Peyer's patch (tissue), 4 donors: Measurements from ENCODE around the gene ERC1. TPM values are rescaled to one million over a fixed set of nuclear protein-coding genes. Genes with fewer than 3 reads are reported as not detected.

Experiments
- DNase-seq, 3 donors: peaks; one replicate each; pipeline ENCODE4 v3.0.0-alpha.2; 2017 to 2019
- H3K27ac ChIP-seq, 4 donors: fragments of 200-600 bp; sonication (generic); one replicate each; pipeline ENCODE4 v1.5.1; 2016 to 2019
- H3K27me3 ChIP-seq, 2 donors: fragments of 200-600 bp; sonication (generic); one replicate each; pipeline ENCODE4 v1.5.1; 2019
- H3K36me3 ChIP-seq, 3 donors: fragments of 200-600 bp; sonication (generic); one replicate each; pipeline ENCODE4 v1.5.1; 2016 to 2019
- H3K4me1 ChIP-seq, 4 donors: fragments of 200-600 bp; sonication (generic); one replicate each; pipeline ENCODE4 v1.5.1; 2016 to 2019
- H3K4me3 ChIP-seq, 4 donors: fragments of 200-600 bp; sonication (generic); 1 replicate in 3 of 4; 2 replicates in 1 of 4; pipeline ENCODE4 v1.5.1; 2016 to 2019; ENCODE audit warnings: mild to moderate bottlenecking in 1 of 4
- H3K9me3 ChIP-seq, 4 donors: fragments of 200-600 bp; sonication (generic); one replicate each; pipeline ENCODE4 v1.5.1; 2016 to 2019; ENCODE audit warnings: mild to moderate bottlenecking in 1 of 4
- CTCF ChIP-seq, 6 experiments: fragments of 450-650 bp in 4 of 6; fragments of 200-600 bp in 2 of 6; sonication (generic) in 1 of 6; IDR thresholded peaks; one replicate each; pipeline ENCODE4 v1.5.1; 2017 to 2019; ENCODE audit warnings: antibody characterized with exemption in 6 of 6, mild to moderate bottlenecking in 3 of 6, moderate library complexity in 1 of 6
- POLR2A ChIP-seq, 2 donors: fragments of 450-650 bp; IDR thresholded peaks; one replicate each; pipeline ENCODE4 v1.5.1; 2017; ENCODE audit warnings: antibody characterized with exemption in 2 of 2, mild to moderate bottlenecking in 2 of 2, moderate library complexity in 2 of 2
- total RNA-seq, 4 donors: library from RNA; depleted of rRNA; stranded (reverse); fragments of >200 nt; gene quantifications; one replicate each; pipeline ENCODE4 v1.1.0, GENCODE V29; 2016

The ERC1 gene
- total RNA-seq, 4 donors from 2014 or later = 26.5 to 184 (median 31.7) TPM

- no peak for TF ChIP-seq POLR2A (IDR thresholded peaks at IDR 0.05)
- no peak for TF ChIP-seq CTCF (IDR thresholded peaks at IDR 0.05)
- no peaks in the 10 kb centered on the region for H3K4me1 ChIP-seq
- no peak overlapping the region for H3K27ac ChIP-seq
- no peak for DNase-seq
- H3K36me3 ChIP-seq = no peaks in the 10 kb centered on the region
- H3K9me3 ChIP-seq = no peaks in the 10 kb centered on the region
- no peaks in the 10 kb centered on the region for H3K27me3 ChIP-seq
- no peak overlapping the region for H3K4me3 ChIP-seq
Observed at GRCh38 chr12:1445807-1446206, 454.8 kb downstream of the ERC1 start.

GRCh38 chr12:1448336-1448735 is 457.3 kb downstream of the ERC1 start:
- no peak overlapping the region for H3K4me3 ChIP-seq
- no peaks in the 10 kb centered on the region for H3K4me1 ChIP-seq
- no peak for DNase-seq
- no peak for TF ChIP-seq POLR2A (IDR thresholded peaks at IDR 0.05)
- TF ChIP-seq CTCF (IDR thresholded peaks at IDR 0.05) = no peak
- H3K36me3 ChIP-seq = no peaks in the 10 kb centered on the region
- no peak overlapping the region for H3K27ac ChIP-seq
- H3K27me3 ChIP-seq = no peaks in the 10 kb centered on the region
- H3K9me3 ChIP-seq = no peaks in the 10 kb centered on the region

- Histone ChIP-seq H3K4me1 (no peaks in the 10 kb centered on the region), H3K27ac (no peak overlapping the region), H3K4me3 (no peak overlapping the region), H3K36me3 (no peaks in the 10 kb centered on the region), H3K9me3 (no peaks in the 10 kb centered on the region), H3K27me3 (no peaks in the 10 kb centered on the region)
- DNase-seq = no peak
- TF ChIP-seq CTCF (IDR thresholded peaks at IDR 0.05) = no peak
- TF ChIP-seq POLR2A (IDR thresholded peaks at IDR 0.05) = no peak
Observed at GRCh38 chr12:1453810-1454209, 462.8 kb downstream of the ERC1 start.

- TF ChIP-seq CTCF (IDR thresholded peaks at IDR 0.05) (no peak), POLR2A (IDR thresholded peaks at IDR 0.05) (no peak)
- Histone ChIP-seq H3K4me1 (no peaks in the 10 kb centered on the region), H3K9me3 (no peaks in the 10 kb centered on the region), H3K27me3 (no peaks in the 10 kb centered on the region), H3K27ac (no peak overlapping the region), H3K4me3 (no peak overlapping the region), H3K36me3 (no peaks in the 10 kb centered on the region)
- DNase-seq = no peak
Observed at GRCh38 chr12:1456885-1457284, 465.9 kb downstream of the ERC1 start.

- DNase-seq = no peak
- no peak for TF ChIP-seq POLR2A (IDR thresholded peaks at IDR 0.05)
- TF ChIP-seq CTCF (IDR thresholded peaks at IDR 0.05) = no peak
- no peak overlapping the region for H3K27ac ChIP-seq
Observed at GRCh38 chr12:1457901-1458300, 466.9 kb downstream of the ERC1 start.

GRCh38 chr12:1459339-1459738 is 468.3 kb downstream of the ERC1 start:
- TF ChIP-seq POLR2A (IDR thresholded peaks at IDR 0.05) (no peak), CTCF (IDR thresholded peaks at IDR 0.05) (no peak)
- no peak overlapping the region for H3K4me3 ChIP-seq
- H3K4me1 ChIP-seq = no peaks in the 10 kb centered on the region
- H3K27ac ChIP-seq = no peak overlapping the region
- no peak for DNase-seq
- H3K9me3 ChIP-seq = no peaks in the 10 kb centered on the region
- no peaks in the 10 kb centered on the region for H3K36me3 ChIP-seq
- no peaks in the 10 kb centered on the region for H3K27me3 ChIP-seq

More at GRCh38 chr12:1457901-1458300, 466.9 kb downstream of the ERC1 start:
- H3K27me3 ChIP-seq = no peaks in the 10 kb centered on the region
- H3K4me1 ChIP-seq = no peaks in the 10 kb centered on the region
- no peaks in the 10 kb centered on the region for H3K9me3 ChIP-seq
- H3K4me3 ChIP-seq = no peak overlapping the region
- no peaks in the 10 kb centered on the region for H3K36me3 ChIP-seq
